HL-60/S4 treated with retinoic acid at 250 ng/mL for 4 days and 3 days (cell line): ENCODE results near the gene UPF1.

Experiments
- in situ Hi-C: fragments of 300-500 bp; cut with MboI; formaldehyde crosslinking; loops from 2 replicates; pipeline ENCODE4 v1.7.0; 2022; ENCODE audit warnings: low sequenced_read_pairs

UPF1 gene

GRCh38 chr19:18855647-18856384 is 24.1 kb downstream of the UPF1 start:
- in situ Hi-C loops, result loop anchor here (10.0 kb wide), 1 partner anchor 401 kb away; no protein-coding TSS in a partner anchor

- in situ Hi-C loops, result loop anchor here (10.0 kb wide), 1 partner anchor 402 kb away; no protein-coding TSS in a partner anchor
Measured at GRCh38 chr19:18856385-18857126, 24.8 kb downstream of the UPF1 start.

- in situ Hi-C loops, result loop anchor here (10.0 kb wide), 1 partner anchor 402 kb away; no protein-coding TSS in a partner anchor
Measured at GRCh38 chr19:18857223-18857622, 25.5 kb downstream of the UPF1 start.

GRCh38 chr19:18858906-18859646 is 27.3 kb downstream of the UPF1 start:
- in situ Hi-C loops, result loop anchor here (10.0 kb wide), 1 partner anchor 404 kb away; no protein-coding TSS in a partner anchor

GRCh38 chr19:18859676-18860301 is 28.0 kb downstream of the UPF1 start:
- in situ Hi-C loops, result loop anchor here (10.0 kb wide), 1 partner anchor 405 kb away; no protein-coding TSS in a partner anchor

- in situ Hi-C loops, result no loop called here
Measured at GRCh38 chr19:18860302-18860700, 28.5 kb downstream of the UPF1 start.

- in situ Hi-C loops, result no loop called here
Measured at GRCh38 chr19:18860725-18861124, 29.0 kb downstream of the UPF1 start.

GRCh38 chr19:18861235-18861634 is 29.5 kb downstream of the UPF1 start:
- in situ Hi-C loops, result no loop called here

- in situ Hi-C loops, result no loop called here
Measured at GRCh38 chr19:18861917-18862316, 30.2 kb downstream of the UPF1 start.

GRCh38 chr19:18862976-18863842 is 31.4 kb downstream of the UPF1 start:
- in situ Hi-C loops, result no loop called here

- in situ Hi-C loops, result no loop called here
Measured at GRCh38 chr19:18863843-18864362, 32.1 kb downstream of the UPF1 start.

- in situ Hi-C loops, result no loop called here
Measured at GRCh38 chr19:18865106-18865972, 33.6 kb downstream of the UPF1 start.

GRCh38 chr19:18865973-18866799 is 34.4 kb downstream of the UPF1 start:
- in situ Hi-C loops, result no loop called here

GRCh38 chr19:18866800-18867123 is 35.0 kb downstream of the UPF1 start:
- in situ Hi-C loops, result no loop called here

- in situ Hi-C loops, result no loop called here
Measured at GRCh38 chr19:18867199-18867598, 35.4 kb downstream of the UPF1 start.

GRCh38 chr19:18867751-18868150 is 36.0 kb downstream of the UPF1 start:
- in situ Hi-C loops, result no loop called here

GRCh38 chr19:18868380-18869022 is 36.7 kb downstream of the UPF1 start:
- in situ Hi-C loops, result no loop called here
